Measurements from ENCODE around the gene DHX38.
"Not testable (repeated sequence)": the region's sequence is repeated elsewhere in the genome, so short reads cannot be mapped to it uniquely, and the experiment has no call there.

Gene DHX38

GRCh38 chr16:72060405-72060804 lies 33.2 kb upstream of the DHX38 start:
- H3K27me3 ChIP-seq (ENCODE audit: insufficient read depth, low read length) = no peaks in the 10 kb centered on the region
- WGBS = 92% methylated on average over 9 of the region's 9 CpGs
- H3K36me3 ChIP-seq (ENCODE audit: insufficient read depth, low read length) = no peaks in the 10 kb centered on the region
- no peaks in the 10 kb centered on the region for H3K4me1 ChIP-seq (ENCODE audit: insufficient read depth, low read length)
- H3K9ac ChIP-seq (ENCODE audit: low read depth, low read length) = no peak overlapping the region
- no peak overlapping the region for H3K27ac ChIP-seq (ENCODE audit: low read depth, low read length)
- H3K4me3 ChIP-seq (ENCODE audit: low read length) = no peak overlapping the region
- H3K9me3 ChIP-seq (ENCODE audit: insufficient read depth, low read depth, low read length) = no peaks in the 10 kb centered on the region; the same call in 1 of the 2 replicates

- H3K4me1 ChIP-seq (ENCODE audit: insufficient read depth, low read length) = no peaks in the 10 kb centered on the region
- no peaks in the 10 kb centered on the region for H3K36me3 ChIP-seq (ENCODE audit: insufficient read depth, low read length)
- no peak overlapping the region for H3K9ac ChIP-seq (ENCODE audit: low read depth, low read length)
- 82% methylated on average over 1 of the region's 1 CpG for WGBS
- no peaks in the 10 kb centered on the region for H3K27me3 ChIP-seq (ENCODE audit: insufficient read depth, low read length)
- H3K27ac ChIP-seq (ENCODE audit: low read depth, low read length) = no peak overlapping the region
- no peaks in the 10 kb centered on the region; the same call in 1 of the 2 replicates for H3K9me3 ChIP-seq (ENCODE audit: insufficient read depth, low read depth, low read length)
- H3K4me3 ChIP-seq (ENCODE audit: low read length) = no peak overlapping the region
Observed at GRCh38 chr16:72061564-72061963, 32.1 kb upstream of the DHX38 start.

- no peaks in the 10 kb centered on the region for H3K27me3 ChIP-seq (ENCODE audit: insufficient read depth, low read length)
- H3K9me3 ChIP-seq (ENCODE audit: insufficient read depth, low read depth, low read length) = no peaks in the 10 kb centered on the region; the same call in 1 of the 2 replicates
- H3K4me1 ChIP-seq (ENCODE audit: insufficient read depth, low read length) = no peaks in the 10 kb centered on the region
- no peaks in the 10 kb centered on the region for H3K36me3 ChIP-seq (ENCODE audit: insufficient read depth, low read length)
- 95% methylated on average over 10 of the region's 10 CpGs for WGBS
- no peak overlapping the region for H3K27ac ChIP-seq (ENCODE audit: low read depth, low read length)
- H3K4me3 ChIP-seq (ENCODE audit: low read length) = no peak overlapping the region
- no peak overlapping the region for H3K9ac ChIP-seq (ENCODE audit: low read depth, low read length)
Observed at GRCh38 chr16:72064361-72064894, 29.2 kb upstream of the DHX38 start.

- Histone ChIP-seq H3K36me3 (ENCODE audit: insufficient read depth, low read length) (no peaks in the 10 kb centered on the region), H3K9ac (ENCODE audit: low read depth, low read length) (no peak overlapping the region), H3K4me1 (ENCODE audit: insufficient read depth, low read length) (no peaks in the 10 kb centered on the region), H3K9me3 (ENCODE audit: insufficient read depth, low read depth, low read length) (no peaks in the 10 kb centered on the region; the same call in 1 of the 2 replicates), H3K27me3 (ENCODE audit: insufficient read depth, low read length) (no peaks in the 10 kb centered on the region), H3K4me3 (ENCODE audit: low read length) (no peak overlapping the region), H3K27ac (ENCODE audit: low read depth, low read length) (no peak overlapping the region)
- 18% methylated on average over 1 of the region's 1 CpG for WGBS
Observed at GRCh38 chr16:72066747-72067146, 26.9 kb upstream of the DHX38 start.

GRCh38 chr16:72068930-72069329 lies 24.7 kb upstream of the DHX38 start:
- no peak overlapping the region for H3K4me3 ChIP-seq (ENCODE audit: low read length)
- H3K4me1 ChIP-seq (ENCODE audit: insufficient read depth, low read length) = no peaks in the 10 kb centered on the region
- no peaks in the 10 kb centered on the region for H3K36me3 ChIP-seq (ENCODE audit: insufficient read depth, low read length)
- no peaks in the 10 kb centered on the region; the same call in 1 of the 2 replicates for H3K9me3 ChIP-seq (ENCODE audit: insufficient read depth, low read depth, low read length)
- no peak overlapping the region for H3K9ac ChIP-seq (ENCODE audit: low read depth, low read length)
- no peaks in the 10 kb centered on the region for H3K27me3 ChIP-seq (ENCODE audit: insufficient read depth, low read length)
- H3K27ac ChIP-seq (ENCODE audit: low read depth, low read length) = no peak overlapping the region
- WGBS = 94% methylated on average over 4 of the region's 4 CpGs

- H3K27ac ChIP-seq (ENCODE audit: low read depth, low read length) = no peak overlapping the region
- 82% methylated on average over 11 of the region's 12 CpGs for WGBS
- H3K4me1 ChIP-seq (ENCODE audit: insufficient read depth, low read length) = no peaks in the 10 kb centered on the region
- no peaks in the 10 kb centered on the region for H3K36me3 ChIP-seq (ENCODE audit: insufficient read depth, low read length)
- H3K27me3 ChIP-seq (ENCODE audit: insufficient read depth, low read length) = no peaks in the 10 kb centered on the region
- H3K4me3 ChIP-seq (ENCODE audit: low read length) = no peak overlapping the region
- no peak overlapping the region for H3K9ac ChIP-seq (ENCODE audit: low read depth, low read length)
- H3K9me3 ChIP-seq (ENCODE audit: insufficient read depth, low read depth, low read length) = no peaks in the 10 kb centered on the region
Observed at GRCh38 chr16:72072514-72073342, 20.9 kb upstream of the DHX38 start.

- Histone ChIP-seq H3K9ac (ENCODE audit: low read depth, low read length) (no peak overlapping the region), H3K4me1 (ENCODE audit: insufficient read depth, low read length) (no peaks in the 10 kb centered on the region), H3K27ac (ENCODE audit: low read depth, low read length) (no peak overlapping the region), H3K27me3 (ENCODE audit: insufficient read depth, low read length) (no peaks in the 10 kb centered on the region), H3K4me3 (ENCODE audit: low read length) (no peak overlapping the region), H3K9me3 (ENCODE audit: insufficient read depth, low read depth, low read length) (no peaks in the 10 kb centered on the region), H3K36me3 (ENCODE audit: insufficient read depth, low read length) (no peaks in the 10 kb centered on the region)
- 94% methylated on average over 8 of the region's 8 CpGs for WGBS
Observed at GRCh38 chr16:72073560-72074230, 20.0 kb upstream of the DHX38 start.

- not testable (repeated sequence) for H3K27ac ChIP-seq (ENCODE audit: low read depth, low read length); H3K9ac ChIP-seq (ENCODE audit: low read depth, low read length); H3K36me3 ChIP-seq (ENCODE audit: insufficient read depth, low read length); H3K9me3 ChIP-seq (ENCODE audit: insufficient read depth, low read depth, low read length); H3K27me3 ChIP-seq (ENCODE audit: insufficient read depth, low read length); H3K4me1 ChIP-seq (ENCODE audit: insufficient read depth, low read length); H3K4me3 ChIP-seq (ENCODE audit: low read length)
- WGBS = 65% methylated on average over 2 of the region's 6 CpGs
Observed at GRCh38 chr16:72075067-72075466, 18.6 kb upstream of the DHX38 start.

GRCh38 chr16:72076991-72077706 lies 16.5 kb upstream of the DHX38 start:
- not testable (repeated sequence) for H3K27me3 ChIP-seq (ENCODE audit: insufficient read depth, low read length); H3K9ac ChIP-seq (ENCODE audit: low read depth, low read length); H3K36me3 ChIP-seq (ENCODE audit: insufficient read depth, low read length); H3K9me3 ChIP-seq (ENCODE audit: insufficient read depth, low read depth, low read length); H3K27ac ChIP-seq (ENCODE audit: low read depth, low read length); H3K4me3 ChIP-seq (ENCODE audit: low read length); H3K4me1 ChIP-seq (ENCODE audit: insufficient read depth, low read length)
- 85% methylated on average over 1 of the region's 5 CpGs for WGBS

- Histone ChIP-seq H3K4me3 (ENCODE audit: low read length) (no peak overlapping the region), H3K9ac (ENCODE audit: low read depth, low read length) (no peak overlapping the region), H3K9me3 (ENCODE audit: insufficient read depth, low read depth, low read length) (peaks cover 11% of the 10 kb centered on the region), H3K27ac (ENCODE audit: low read depth, low read length) (no peak overlapping the region), H3K36me3 (ENCODE audit: insufficient read depth, low read length) (peaks cover 36% of the 10 kb centered on the region), H3K27me3 (ENCODE audit: insufficient read depth, low read length) (no peaks in the 10 kb centered on the region), H3K4me1 (ENCODE audit: insufficient read depth, low read length) (no peaks in the 10 kb centered on the region)
- 63% methylated on average over 3 of the region's 3 CpGs for WGBS
Observed at GRCh38 chr16:72083778-72084404, 9.8 kb upstream of the DHX38 start.

All from HUES64 (cell line).